Activated CD8-positive, alpha-beta memory T cell treated with anti-CD3 and anti-CD28 coated beads, Interleukin-2, amount 50 U/mL, for 48 hours (primary cell): ENCODE measurements around the gene RASSF8.

Source experiments
- DNase-seq: peaks from one replicate; pipeline ENCODE4 v3.0.0-alpha.2; 2020

RASSF8 gene

GRCh38 chr12:25962932-25963525, 4.5 kb downstream of the RASSF8 start:
- DNase-seq = no peak

DNA sequence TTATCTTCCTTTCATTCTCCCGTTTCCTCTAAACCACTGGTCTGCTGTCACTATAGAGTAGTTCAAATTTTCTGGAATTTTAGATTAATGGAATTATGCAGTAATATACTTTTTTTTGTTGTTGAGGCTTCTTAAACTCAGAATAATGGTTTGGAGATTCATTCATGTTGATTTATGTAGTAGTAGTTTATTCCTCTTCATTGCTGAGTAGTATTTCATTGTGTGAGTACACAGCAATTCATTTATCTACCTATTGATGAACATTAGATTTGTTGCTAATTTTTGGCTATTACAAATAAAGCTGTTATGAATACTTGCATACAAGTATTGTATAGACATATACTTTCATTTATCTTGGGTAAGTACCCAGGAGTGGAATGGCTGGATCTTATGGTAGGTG, 7.2 kb downstream of the RASSF8 start:
- no peak for DNase-seq

GRCh38 chr12:25970082-25970481, 11.6 kb downstream of the RASSF8 start:
- no peak for DNase-seq

GRCh38 chr12:25970916-25971653, 12.6 kb downstream of the RASSF8 start:
- no peak for DNase-seq

- no peak for DNase-seq
Observed at GRCh38 chr12:25971654-25972041, 13.2 kb downstream of the RASSF8 start.

DNA sequence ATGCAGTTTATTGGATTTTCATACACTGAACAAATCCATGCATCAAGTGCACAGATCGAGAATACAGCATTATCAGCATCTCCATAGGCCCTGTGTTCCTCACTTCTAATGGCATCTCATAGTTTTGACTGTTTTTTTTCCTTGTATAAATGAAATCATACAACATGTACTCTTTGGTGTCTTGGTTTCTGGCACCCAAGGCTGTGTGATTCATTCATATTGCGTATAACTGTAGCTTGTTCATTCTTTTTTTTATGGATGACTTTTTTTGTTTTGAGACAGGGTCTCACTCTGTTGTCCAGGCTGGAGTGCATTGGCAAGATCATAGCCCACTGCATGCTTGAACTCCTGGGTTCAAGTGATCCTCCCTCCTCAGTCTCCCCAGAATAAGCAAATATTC, 14.3 kb downstream of the RASSF8 start:
- DNase-seq = no peak

DNA sequence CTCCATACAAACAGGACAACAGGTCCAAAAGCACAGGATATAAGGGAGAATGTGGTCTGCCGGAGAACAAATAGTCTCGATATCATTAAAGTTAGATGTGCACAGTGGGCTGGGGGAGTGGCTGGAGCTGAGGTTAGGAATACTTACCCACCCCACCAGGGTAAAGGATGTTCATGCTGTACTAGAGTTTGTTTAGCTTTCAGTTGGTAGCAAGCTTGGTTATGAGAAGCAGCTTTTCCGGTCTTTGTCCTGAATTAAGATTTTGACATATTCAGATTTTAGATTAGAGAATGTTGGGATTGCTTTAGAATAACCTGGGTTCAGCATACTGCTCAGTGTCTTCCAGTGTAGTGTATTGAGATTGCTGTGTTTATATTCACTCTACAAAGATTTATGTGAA, 16.7 kb downstream of the RASSF8 start:
- DNase-seq = no peak

DNA sequence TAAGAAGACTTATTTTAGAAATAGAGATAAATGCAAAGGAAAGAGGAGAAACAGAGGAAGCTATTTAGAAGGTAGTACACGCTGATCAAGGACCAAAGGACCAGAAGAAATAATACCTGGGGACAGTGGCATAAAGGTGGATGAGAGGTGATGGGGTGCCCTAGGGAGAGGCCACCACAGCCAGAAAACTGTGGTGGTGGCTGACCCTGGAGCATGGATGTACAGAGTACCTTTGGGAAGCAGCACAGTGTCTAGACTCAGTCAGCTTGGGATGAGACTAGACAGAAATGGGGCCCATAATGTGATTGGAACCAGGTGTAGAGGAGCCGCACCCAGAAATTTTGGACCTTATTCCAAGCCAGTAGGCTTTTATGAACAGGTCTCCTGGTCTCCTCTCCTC, 17.2 kb downstream of the RASSF8 start:
- no peak for DNase-seq

GRCh38 chr12:25976289-25976688, 17.8 kb downstream of the RASSF8 start:
- DNase-seq = no peak

DNA sequence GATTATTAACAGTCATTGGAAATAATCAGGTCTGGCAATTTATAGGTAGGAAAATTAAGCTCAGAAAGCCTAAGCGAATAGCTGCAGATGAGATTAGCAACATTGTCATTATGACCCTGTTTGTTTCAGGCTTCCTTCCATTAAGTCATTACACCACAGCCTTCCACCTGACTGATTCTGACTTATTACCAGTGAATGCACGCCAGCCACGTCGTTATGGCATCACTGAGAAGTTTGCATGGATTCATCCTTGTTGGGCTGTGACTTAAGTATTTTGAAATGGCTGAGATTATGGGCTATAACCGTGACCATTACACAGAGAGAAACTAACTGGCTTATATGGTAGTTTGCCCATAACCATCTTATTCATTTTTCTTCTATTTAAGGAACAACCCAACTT, 18.6 kb downstream of the RASSF8 start:
- DNase-seq = no peak

DNA sequence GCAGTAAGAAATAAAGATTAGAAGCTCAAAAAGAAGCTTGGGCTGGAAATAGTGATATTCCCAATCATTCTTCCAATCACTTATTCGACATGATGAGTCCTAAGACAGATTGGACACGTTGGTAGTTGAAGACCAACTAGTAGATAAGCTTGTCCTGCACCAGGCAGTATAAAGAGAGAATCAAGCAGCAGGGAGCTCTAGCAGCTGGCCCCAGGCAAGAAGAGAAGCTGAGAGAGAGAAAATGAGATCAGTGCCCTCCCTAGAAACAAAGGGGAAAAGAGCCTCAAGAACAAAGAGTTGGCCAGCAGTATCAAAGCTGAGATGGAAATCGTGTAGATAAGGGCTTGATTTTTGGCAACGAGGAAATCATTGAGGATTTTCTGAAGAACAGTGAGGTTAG, 20.6 kb downstream of the RASSF8 start:
- no peak for DNase-seq

GRCh38 chr12:25979563-25979962, 21.1 kb downstream of the RASSF8 start:
- DNase-seq = no peak

GRCh38 chr12:25980035-25980434, 21.6 kb downstream of the RASSF8 start:
- no peak for DNase-seq

GRCh38 chr12:25981597-25981996, 23.1 kb downstream of the RASSF8 start:
- DNase-seq = no peak

DNA sequence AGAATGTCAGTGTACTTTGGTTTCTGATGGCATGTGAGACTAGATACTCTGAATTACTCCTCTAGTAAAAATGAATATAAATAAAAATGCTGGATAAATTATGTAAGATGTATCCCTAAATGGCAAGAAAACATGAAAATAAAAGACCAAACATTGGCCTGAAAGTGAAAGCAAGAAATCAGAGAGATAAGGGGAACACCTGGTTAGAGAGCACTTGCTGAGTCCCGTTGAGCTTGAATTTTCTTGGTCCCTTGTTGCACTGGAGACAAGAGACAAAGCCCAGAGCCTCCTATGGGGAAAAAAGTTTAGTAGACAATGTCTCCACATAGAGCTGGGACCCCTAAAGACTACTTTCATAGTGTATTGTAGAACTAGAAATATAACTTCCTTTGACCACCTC, 23.9 kb downstream of the RASSF8 start:
- DNase-seq = no peak

DNA sequence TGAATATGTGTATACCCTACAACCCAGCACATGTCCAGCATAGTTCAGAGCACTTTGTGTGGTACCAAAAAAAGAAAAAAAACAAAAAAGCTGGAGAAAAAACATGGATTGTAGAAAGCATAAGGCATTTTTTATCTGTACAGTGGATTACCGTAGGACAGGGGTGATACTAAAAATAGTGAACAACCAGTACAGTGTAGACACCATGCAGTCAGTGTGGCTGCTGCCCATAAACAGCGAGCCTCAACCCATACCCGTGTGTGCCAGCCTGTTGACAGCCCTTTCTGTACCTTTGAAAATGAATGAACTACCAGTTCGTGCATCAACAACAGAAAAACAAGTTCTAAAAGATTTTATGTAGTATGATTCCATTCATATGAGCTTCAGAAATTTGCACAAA, 25.1 kb downstream of the RASSF8 start:
- DNase-seq = no peak

GRCh38 chr12:25984759-25985158, 26.3 kb downstream of the RASSF8 start:
- no peak for DNase-seq

DNA sequence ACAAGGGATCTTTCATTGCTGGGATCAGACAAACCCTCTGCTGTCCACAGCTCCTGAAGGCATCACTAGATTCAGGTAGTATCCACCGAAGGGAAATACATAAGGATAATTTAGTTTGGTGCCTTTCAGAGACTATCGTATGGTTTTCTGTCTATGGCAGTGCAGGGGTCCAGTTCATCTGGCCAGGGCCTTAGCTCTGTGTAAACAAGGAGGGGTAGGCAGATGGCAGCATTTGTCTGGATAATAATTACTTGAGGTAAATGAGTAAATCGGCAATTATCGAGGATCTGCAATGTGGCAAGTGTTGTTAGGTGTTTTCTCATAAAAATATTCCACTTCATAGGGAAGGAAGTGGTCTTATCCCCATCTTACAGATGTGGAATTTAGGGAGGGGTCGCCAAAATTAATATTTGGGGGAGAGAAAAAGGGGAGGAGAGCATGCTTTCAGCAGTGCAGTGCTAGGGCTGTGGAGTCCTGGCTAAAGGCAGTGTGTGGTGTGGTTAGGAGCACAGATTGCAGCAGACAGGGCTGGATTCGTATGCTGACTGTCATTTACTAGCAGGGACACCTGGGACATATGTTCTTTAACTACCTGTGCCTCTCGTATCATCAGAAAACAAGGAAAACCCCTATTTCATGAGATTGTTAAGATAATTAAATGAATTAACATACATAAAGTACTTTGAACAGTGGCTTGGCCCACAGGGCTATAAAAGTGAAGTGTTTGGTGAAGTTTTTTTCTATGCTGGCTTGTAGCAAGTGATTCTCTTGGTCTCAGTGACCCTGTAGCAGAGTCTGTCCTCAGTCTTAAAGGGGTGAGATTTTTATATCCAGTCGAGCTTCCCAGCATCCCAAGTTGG, 27.1 kb downstream of the RASSF8 start:
- DNase-seq = no peak

GRCh38 chr12:25986180-25986579, 27.7 kb downstream of the RASSF8 start:
- DNase-seq = no peak

DNA sequence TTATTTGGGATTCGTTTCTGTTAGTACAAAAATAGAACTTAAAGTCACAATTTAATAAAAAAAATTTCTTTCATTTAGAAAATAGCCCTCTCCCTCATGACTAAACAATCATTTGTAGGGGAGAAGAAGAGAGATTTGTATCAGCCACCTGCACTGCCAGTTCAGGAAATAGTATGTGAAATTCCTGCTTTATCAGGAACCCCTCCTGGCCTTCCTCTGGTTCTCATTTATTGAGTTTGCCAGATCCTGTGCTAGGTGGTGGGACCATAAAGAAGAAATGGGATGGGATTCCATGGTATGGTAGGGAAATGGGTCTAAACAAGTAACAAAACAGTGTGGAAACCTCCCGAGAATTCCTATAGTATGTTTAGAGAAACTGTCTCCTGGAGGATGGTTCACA, 30.0 kb downstream of the RASSF8 start:
- DNase-seq = no peak

- no peak for DNase-seq
Observed at GRCh38 chr12:25990495-25990894, 32.0 kb downstream of the RASSF8 start.

GRCh38 chr12:25992026-25992782, 33.7 kb downstream of the RASSF8 start:
- no peak for DNase-seq
